ENCODE results near the gene TRABD2B.

GRCh38 chr1:47968556-47968888 is 28.7 kb downstream of the TRABD2B start:
- no peak for TF ChIP-seq CTCF (IDR thresholded peaks at IDR 0.05)
- no peak for TF ChIP-seq EP300 (IDR thresholded peaks at IDR 0.05)
